K562 (cell line): ENCODE measurements around the gene CNDP2. TPM values are rescaled to one million over a fixed set of nuclear protein-coding genes. Genes with fewer than 3 reads are reported as not detected.

ENCODE experiments used
- polyA plus RNA-seq, 8 experiments: library from polyadenylated mRNA; depleted of rRNA in 4 of 8; stranded (reverse) in 5 of 8; unstranded in 3 of 8; fragments of >200 nt; fragmentation: Nextera tagmentation in 2 of 8; fragmentation: Illumina TruSeq in 1 of 8; extraction: Ambion mirVana in 2 of 8; extraction: Trizol in 1 of 8; gene quantifications; 2 replicates each; pipeline versions ENCODE4 v1.2.1 to v1.2.3, GENCODE V29; 2011 to 2014; ENCODE audit warnings: inconsistent platforms in 1 of 8, missing spikeins in 1 of 8
- total RNA-seq, 7 experiments: library from RNA; depleted of rRNA in 6 of 7; stranded (reverse); fragments of >200 nt in 6 of 7; fragmentation: Illumina TruSeq in 2 of 7; extraction: Trizol in 2 of 7; gene quantifications; 2 replicates each; pipeline versions ENCODE4 v1.2.1 to v1.2.3, GENCODE V29; 2011 to 2021; ENCODE audit warnings: low replicate concordance in 1 of 7
- TF ChIP-seq, protein P1 (sequence below): sonication (generic); formaldehyde crosslinking; IDR thresholded peaks from 2 replicates; pipeline ENCODE4 v1.5.0; 2020; ENCODE audit warnings: missing genetic modification reagents
- TF ChIP-seq, protein P2 (sequence below): fragments of 200-600 bp; sonication (generic); IDR thresholded peaks from one replicate; pipeline ENCODE4 v1.6.1; 2012; ENCODE audit warnings: mild to moderate bottlenecking, low read depth, low read length, inconsistent platforms
- TF ChIP-seq, protein P3 (sequence below): fragments of 450-650 bp; IDR thresholded peaks from 2 replicates; pipeline ENCODE4 v1.6.1; 2017; ENCODE audit warnings: antibody characterized with exemption
- TF ChIP-seq, protein P4 (sequence below): fragments of 250-450 bp; sonication (Bioruptor Pico); IDR thresholded peaks from 2 replicates; pipeline ENCODE4 v1.8.0; 2022; ENCODE audit warnings: moderate library complexity, mild to moderate bottlenecking, inconsistent platforms

The CNDP2 gene
- total and polyA plus RNA-seq, 9 of the 15 experiments (the other 6 are each of a cell fraction or from before 2014, with no cell fraction given), result 34.1 to 128 (median 53.8) TPM

DNA sequence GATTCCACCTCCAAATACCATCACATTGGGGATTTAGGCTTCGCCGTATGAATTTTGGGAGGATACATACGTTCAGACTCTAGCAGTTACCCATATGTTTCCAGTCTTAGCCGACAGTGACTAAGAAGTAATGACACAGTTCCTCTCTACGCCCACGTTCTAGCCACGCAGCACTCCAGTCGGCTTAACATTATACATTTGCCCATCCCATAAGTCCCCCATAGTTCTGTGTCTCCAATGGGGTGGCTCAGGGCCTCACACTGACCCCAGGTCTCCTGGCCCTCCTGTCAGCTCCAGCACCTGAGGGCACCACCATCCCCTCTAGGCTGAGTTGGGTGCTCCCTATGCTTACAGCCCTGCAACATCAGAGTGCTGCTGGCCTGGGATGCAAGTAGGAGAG, 18.4 kb upstream of the CNDP2 start (continued):
- TF ChIP-seq, protein P1, sequence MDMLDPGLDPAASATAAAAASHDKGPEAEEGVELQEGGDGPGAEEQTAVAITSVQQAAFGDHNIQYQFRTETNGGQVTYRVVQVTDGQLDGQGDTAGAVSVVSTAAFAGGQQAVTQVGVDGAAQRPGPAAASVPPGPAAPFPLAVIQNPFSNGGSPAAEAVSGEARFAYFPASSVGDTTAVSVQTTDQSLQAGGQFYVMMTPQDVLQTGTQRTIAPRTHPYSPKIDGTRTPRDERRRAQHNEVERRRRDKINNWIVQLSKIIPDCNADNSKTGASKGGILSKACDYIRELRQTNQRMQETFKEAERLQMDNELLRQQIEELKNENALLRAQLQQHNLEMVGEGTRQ (CRISPR knock-in tag), result no peak
- TF ChIP-seq, protein P2, sequence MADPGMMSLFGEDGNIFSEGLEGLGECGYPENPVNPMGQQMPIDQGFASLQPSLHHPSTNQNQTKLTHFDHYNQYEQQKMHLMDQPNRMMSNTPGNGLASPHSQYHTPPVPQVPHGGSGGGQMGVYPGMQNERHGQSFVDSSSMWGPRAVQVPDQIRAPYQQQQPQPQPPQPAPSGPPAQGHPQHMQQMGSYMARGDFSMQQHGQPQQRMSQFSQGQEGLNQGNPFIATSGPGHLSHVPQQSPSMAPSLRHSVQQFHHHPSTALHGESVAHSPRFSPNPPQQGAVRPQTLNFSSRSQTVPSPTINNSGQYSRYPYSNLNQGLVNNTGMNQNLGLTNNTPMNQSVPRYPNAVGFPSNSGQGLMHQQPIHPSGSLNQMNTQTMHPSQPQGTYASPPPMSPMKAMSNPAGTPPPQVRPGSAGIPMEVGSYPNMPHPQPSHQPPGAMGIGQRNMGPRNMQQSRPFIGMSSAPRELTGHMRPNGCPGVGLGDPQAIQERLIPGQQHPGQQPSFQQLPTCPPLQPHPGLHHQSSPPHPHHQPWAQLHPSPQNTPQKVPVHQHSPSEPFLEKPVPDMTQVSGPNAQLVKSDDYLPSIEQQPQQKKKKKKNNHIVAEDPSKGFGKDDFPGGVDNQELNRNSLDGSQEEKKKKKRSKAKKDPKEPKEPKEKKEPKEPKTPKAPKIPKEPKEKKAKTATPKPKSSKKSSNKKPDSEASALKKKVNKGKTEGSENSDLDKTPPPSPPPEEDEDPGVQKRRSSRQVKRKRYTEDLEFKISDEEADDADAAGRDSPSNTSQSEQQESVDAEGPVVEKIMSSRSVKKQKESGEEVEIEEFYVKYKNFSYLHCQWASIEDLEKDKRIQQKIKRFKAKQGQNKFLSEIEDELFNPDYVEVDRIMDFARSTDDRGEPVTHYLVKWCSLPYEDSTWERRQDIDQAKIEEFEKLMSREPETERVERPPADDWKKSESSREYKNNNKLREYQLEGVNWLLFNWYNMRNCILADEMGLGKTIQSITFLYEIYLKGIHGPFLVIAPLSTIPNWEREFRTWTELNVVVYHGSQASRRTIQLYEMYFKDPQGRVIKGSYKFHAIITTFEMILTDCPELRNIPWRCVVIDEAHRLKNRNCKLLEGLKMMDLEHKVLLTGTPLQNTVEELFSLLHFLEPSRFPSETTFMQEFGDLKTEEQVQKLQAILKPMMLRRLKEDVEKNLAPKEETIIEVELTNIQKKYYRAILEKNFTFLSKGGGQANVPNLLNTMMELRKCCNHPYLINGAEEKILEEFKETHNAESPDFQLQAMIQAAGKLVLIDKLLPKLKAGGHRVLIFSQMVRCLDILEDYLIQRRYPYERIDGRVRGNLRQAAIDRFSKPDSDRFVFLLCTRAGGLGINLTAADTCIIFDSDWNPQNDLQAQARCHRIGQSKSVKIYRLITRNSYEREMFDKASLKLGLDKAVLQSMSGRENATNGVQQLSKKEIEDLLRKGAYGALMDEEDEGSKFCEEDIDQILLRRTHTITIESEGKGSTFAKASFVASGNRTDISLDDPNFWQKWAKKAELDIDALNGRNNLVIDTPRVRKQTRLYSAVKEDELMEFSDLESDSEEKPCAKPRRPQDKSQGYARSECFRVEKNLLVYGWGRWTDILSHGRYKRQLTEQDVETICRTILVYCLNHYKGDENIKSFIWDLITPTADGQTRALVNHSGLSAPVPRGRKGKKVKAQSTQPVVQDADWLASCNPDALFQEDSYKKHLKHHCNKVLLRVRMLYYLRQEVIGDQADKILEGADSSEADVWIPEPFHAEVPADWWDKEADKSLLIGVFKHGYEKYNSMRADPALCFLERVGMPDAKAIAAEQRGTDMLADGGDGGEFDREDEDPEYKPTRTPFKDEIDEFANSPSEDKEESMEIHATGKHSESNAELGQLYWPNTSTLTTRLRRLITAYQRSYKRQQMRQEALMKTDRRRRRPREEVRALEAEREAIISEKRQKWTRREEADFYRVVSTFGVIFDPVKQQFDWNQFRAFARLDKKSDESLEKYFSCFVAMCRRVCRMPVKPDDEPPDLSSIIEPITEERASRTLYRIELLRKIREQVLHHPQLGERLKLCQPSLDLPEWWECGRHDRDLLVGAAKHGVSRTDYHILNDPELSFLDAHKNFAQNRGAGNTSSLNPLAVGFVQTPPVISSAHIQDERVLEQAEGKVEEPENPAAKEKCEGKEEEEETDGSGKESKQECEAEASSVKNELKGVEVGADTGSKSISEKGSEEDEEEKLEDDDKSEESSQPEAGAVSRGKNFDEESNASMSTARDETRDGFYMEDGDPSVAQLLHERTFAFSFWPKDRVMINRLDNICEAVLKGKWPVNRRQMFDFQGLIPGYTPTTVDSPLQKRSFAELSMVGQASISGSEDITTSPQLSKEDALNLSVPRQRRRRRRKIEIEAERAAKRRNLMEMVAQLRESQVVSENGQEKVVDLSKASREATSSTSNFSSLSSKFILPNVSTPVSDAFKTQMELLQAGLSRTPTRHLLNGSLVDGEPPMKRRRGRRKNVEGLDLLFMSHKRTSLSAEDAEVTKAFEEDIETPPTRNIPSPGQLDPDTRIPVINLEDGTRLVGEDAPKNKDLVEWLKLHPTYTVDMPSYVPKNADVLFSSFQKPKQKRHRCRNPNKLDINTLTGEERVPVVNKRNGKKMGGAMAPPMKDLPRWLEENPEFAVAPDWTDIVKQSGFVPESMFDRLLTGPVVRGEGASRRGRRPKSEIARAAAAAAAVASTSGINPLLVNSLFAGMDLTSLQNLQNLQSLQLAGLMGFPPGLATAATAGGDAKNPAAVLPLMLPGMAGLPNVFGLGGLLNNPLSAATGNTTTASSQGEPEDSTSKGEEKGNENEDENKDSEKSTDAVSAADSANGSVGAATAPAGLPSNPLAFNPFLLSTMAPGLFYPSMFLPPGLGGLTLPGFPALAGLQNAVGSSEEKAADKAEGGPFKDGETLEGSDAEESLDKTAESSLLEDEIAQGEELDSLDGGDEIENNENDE, result no peak
- TF ChIP-seq, protein P3, sequence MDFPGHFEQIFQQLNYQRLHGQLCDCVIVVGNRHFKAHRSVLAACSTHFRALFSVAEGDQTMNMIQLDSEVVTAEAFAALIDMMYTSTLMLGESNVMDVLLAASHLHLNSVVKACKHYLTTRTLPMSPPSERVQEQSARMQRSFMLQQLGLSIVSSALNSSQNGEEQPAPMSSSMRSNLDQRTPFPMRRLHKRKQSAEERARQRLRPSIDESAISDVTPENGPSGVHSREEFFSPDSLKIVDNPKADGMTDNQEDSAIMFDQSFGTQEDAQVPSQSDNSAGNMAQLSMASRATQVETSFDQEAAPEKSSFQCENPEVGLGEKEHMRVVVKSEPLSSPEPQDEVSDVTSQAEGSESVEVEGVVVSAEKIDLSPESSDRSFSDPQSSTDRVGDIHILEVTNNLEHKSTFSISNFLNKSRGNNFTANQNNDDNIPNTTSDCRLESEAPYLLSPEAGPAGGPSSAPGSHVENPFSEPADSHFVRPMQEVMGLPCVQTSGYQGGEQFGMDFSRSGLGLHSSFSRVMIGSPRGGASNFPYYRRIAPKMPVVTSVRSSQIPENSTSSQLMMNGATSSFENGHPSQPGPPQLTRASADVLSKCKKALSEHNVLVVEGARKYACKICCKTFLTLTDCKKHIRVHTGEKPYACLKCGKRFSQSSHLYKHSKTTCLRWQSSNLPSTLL, result no peak
- TF ChIP-seq, protein P4, sequence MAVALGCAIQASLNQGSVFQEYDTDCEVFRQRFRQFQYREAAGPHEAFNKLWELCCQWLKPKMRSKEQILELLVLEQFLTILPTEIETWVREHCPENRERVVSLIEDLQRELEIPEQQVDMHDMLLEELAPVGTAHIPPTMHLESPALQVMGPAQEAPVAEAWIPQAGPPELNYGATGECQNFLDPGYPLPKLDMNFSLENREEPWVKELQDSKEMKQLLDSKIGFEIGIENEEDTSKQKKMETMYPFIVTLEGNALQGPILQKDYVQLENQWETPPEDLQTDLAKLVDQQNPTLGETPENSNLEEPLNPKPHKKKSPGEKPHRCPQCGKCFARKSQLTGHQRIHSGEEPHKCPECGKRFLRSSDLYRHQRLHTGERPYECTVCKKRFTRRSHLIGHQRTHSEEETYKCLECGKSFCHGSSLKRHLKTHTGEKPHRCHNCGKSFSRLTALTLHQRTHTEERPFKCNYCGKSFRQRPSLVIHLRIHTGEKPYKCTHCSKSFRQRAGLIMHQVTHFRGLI (CRISPR knock-in tag), result no peak
